IgD-negative memory B cell (primary cell): ENCODE data around the gene TCF7L1. TPM values are rescaled to one million over a fixed set of nuclear protein-coding genes. Genes with fewer than 3 reads are reported as not detected.
"Not testable (repeated sequence)": the region's sequence is repeated elsewhere in the genome, so short reads cannot be mapped to it uniquely, and the experiment has no call there.

ENCODE experiments used
- H3K27ac Mint-ChIP-seq, 3 donors: one replicate each; pipeline ENCODE4 v1.8.0; 2020 to 2022; ENCODE audit warnings: mild to moderate bottlenecking in 3 of 3, mixed read lengths in 3 of 3, moderate library complexity in 1 of 3
- H3K27me3 Mint-ChIP-seq: one replicate; pipeline ENCODE4 v1.8.0; 2021; ENCODE audit warnings: mixed read lengths
- H3K36me3 Mint-ChIP-seq: one replicate; pipeline ENCODE4 v1.8.0; 2020; ENCODE audit warnings: mild to moderate bottlenecking, mixed read lengths
- H3K4me1 Mint-ChIP-seq, 3 donors: one replicate each; pipeline ENCODE4 v1.8.0; 2020 to 2022; ENCODE audit warnings: mixed read lengths in 3 of 3, mild to moderate bottlenecking in 1 of 3
- H3K4me3 Mint-ChIP-seq, 4 donors: one replicate each; pipeline ENCODE4 v1.8.0; 2020 to 2022; ENCODE audit warnings: mild to moderate bottlenecking in 4 of 4, mixed read lengths in 4 of 4, moderate library complexity in 3 of 4
- H3K9me3 Mint-ChIP-seq, 3 donors: one replicate each; pipeline ENCODE4 v1.8.0; 2020 to 2021; ENCODE audit warnings: mixed read lengths in 3 of 3, mild to moderate bottlenecking in 1 of 3
- polyA plus RNA-seq: library from polyadenylated mRNA; unstranded; fragments of 300-500 nt; fragmentation: Illumina TruSeq; gene quantifications from one replicate; pipeline ENCODE4 v1.2.3, GENCODE V29; 2021

TCF7L1 gene
- polyA plus RNA-seq, 1 donor from 2014 or later = 1.0 TPM

GRCh38 chr2:85114586-85115330 lies 18.4 kb upstream of the TCF7L1 start:
- Mint-ChIP-seq H3K36me3 (no peaks in the 10 kb centered on the region), H3K4me1 (no peaks in the 10 kb centered on the region), H3K27ac (no peak overlapping the region), H3K27me3 (peaks cover 15% of the 10 kb centered on the region), H3K9me3 (peaks cover 0 to 8% (median 0%) of the 10 kb centered on the region in 3 donors), H3K4me3 (peak overlapping the region in 1 of 4 donors; percentile 51)

GRCh38 chr2:85116207-85116606 lies 17.0 kb upstream of the TCF7L1 start:
- Mint-ChIP-seq H3K4me1 (no peaks in the 10 kb centered on the region), H3K27me3 (peaks cover 16% of the 10 kb centered on the region), H3K9me3 (peaks cover 0 to 7% (median 0%) of the 10 kb centered on the region in 3 donors), H3K4me3 (no peak overlapping the region), H3K36me3 (peaks cover 2% of the 10 kb centered on the region), H3K27ac (no peak overlapping the region)

GRCh38 chr2:85119900-85120299 lies 13.3 kb upstream of the TCF7L1 start:
- peaks cover 10% of the 10 kb centered on the region for H3K27me3 Mint-ChIP-seq
- no peak overlapping the region for H3K27ac Mint-ChIP-seq
- no peaks in the 10 kb centered on the region for H3K9me3 Mint-ChIP-seq
- peaks cover 2% of the 10 kb centered on the region for H3K36me3 Mint-ChIP-seq
- H3K4me3 Mint-ChIP-seq = no peak overlapping the region
- no peaks in the 10 kb centered on the region for H3K4me1 Mint-ChIP-seq

- Mint-ChIP-seq H3K9me3 (no peaks in the 10 kb centered on the region), H3K27ac (no peak overlapping the region), H3K36me3 (peaks cover 2% of the 10 kb centered on the region), H3K4me1 (no peaks in the 10 kb centered on the region), H3K27me3 (peaks cover 9% of the 10 kb centered on the region), H3K4me3 (no peak overlapping the region)
These were observed 12.8 kb upstream of the TCF7L1 start for GRCh38 chr2:85120363-85120762.

- H3K27me3 Mint-ChIP-seq = peaks cover 13% of the 10 kb centered on the region
- not testable (repeated sequence) for H3K9me3 Mint-ChIP-seq, H3K4me3 Mint-ChIP-seq, H3K4me1 Mint-ChIP-seq, H3K36me3 Mint-ChIP-seq, H3K27ac Mint-ChIP-seq
These were observed 6.7 kb upstream of the TCF7L1 start for GRCh38 chr2:85126462-85126861.

- Mint-ChIP-seq H3K27me3 (peaks cover 33% of the 10 kb centered on the region), H3K27ac (no peak overlapping the region), H3K4me3 (peak overlapping the region in 1 of 4 donors; percentile 63), H3K36me3 (no peaks in the 10 kb centered on the region), H3K9me3 (no peaks in the 10 kb centered on the region), H3K4me1 (peaks cover 2 to 13% (median 10%) of the 10 kb centered on the region in 3 donors)
These were observed 3.3 kb upstream of the TCF7L1 start for GRCh38 chr2:85129861-85130260.

GRCh38 chr2:85130407-85130806 lies 2.8 kb upstream of the TCF7L1 start:
- Mint-ChIP-seq H3K9me3 (no peaks in the 10 kb centered on the region), H3K4me3 (peak overlapping the region in 1 of 4 donors; percentile 8), H3K36me3 (no peaks in the 10 kb centered on the region), H3K27ac (no peak overlapping the region), H3K27me3 (peaks cover 37% of the 10 kb centered on the region), H3K4me1 (peaks cover 2 to 13% (median 10%) of the 10 kb centered on the region in 3 donors)

- Mint-ChIP-seq H3K9me3 (no peaks in the 10 kb centered on the region), H3K4me3 (no peak overlapping the region), H3K36me3 (no peaks in the 10 kb centered on the region), H3K4me1 (peaks cover 2 to 13% (median 10%) of the 10 kb centered on the region in 3 donors), H3K27me3 (peaks cover 43% of the 10 kb centered on the region), H3K27ac (no peak overlapping the region)
These were observed 2.1 kb upstream of the TCF7L1 start for GRCh38 chr2:85131116-85131515.

- H3K27me3 Mint-ChIP-seq = peaks cover 45% of the 10 kb centered on the region
- H3K4me1 Mint-ChIP-seq = peaks cover 2 to 13% (median 10%) of the 10 kb centered on the region in 3 donors
- H3K36me3 Mint-ChIP-seq = no peaks in the 10 kb centered on the region
- peak overlapping the region; percentile 80 to 93 (median 84) for H3K4me3 Mint-ChIP-seq
- no peaks in the 10 kb centered on the region for H3K9me3 Mint-ChIP-seq
- H3K27ac Mint-ChIP-seq = peak overlapping the region in 1 of 3 donors; percentile 31
These were observed 795 bp upstream of the TCF7L1 start for GRCh38 chr2:85132397-85132796.

GRCh38 chr2:85133751-85134254 lies 611 bp downstream of the TCF7L1 start:
- Mint-ChIP-seq H3K27ac (no peak overlapping the region), H3K9me3 (no peaks in the 10 kb centered on the region), H3K4me1 (peaks cover 2 to 13% (median 10%) of the 10 kb centered on the region in 3 donors), H3K4me3 (peak overlapping the region in 3 of 4 donors; percentile 16 to 76 (median 45)), H3K36me3 (no peaks in the 10 kb centered on the region), H3K27me3 (peaks cover 45% of the 10 kb centered on the region)

GRCh38 chr2:85134255-85134895 lies 1.2 kb downstream of the TCF7L1 start:
- Mint-ChIP-seq H3K27me3 (peaks cover 46% of the 10 kb centered on the region), H3K4me1 (peaks cover 2 to 13% (median 10%) of the 10 kb centered on the region in 3 donors), H3K36me3 (no peaks in the 10 kb centered on the region), H3K9me3 (no peaks in the 10 kb centered on the region), H3K4me3 (peak overlapping the region; percentile 68 to 86 (median 76)), H3K27ac (peak overlapping the region in 1 of 3 donors; percentile 39)

- H3K9me3 Mint-ChIP-seq = no peaks in the 10 kb centered on the region
- H3K27ac Mint-ChIP-seq = peak overlapping the region in 2 of 3 donors; percentile 39 to 58
- no peaks in the 10 kb centered on the region for H3K36me3 Mint-ChIP-seq
- peak overlapping the region; percentile 68 to 86 (median 76) for H3K4me3 Mint-ChIP-seq
- H3K27me3 Mint-ChIP-seq = peaks cover 48% of the 10 kb centered on the region
- H3K4me1 Mint-ChIP-seq = peaks cover 2 to 12% (median 7%) of the 10 kb centered on the region in 3 donors
These were observed 1.9 kb downstream of the TCF7L1 start for GRCh38 chr2:85134896-85135659.

GRCh38 chr2:85135660-85135914 lies 2.4 kb downstream of the TCF7L1 start:
- Mint-ChIP-seq H3K27ac (peak overlapping the region in 1 of 3 donors; percentile 58), H3K4me3 (peak overlapping the region in 2 of 4 donors; percentile 57 to 70), H3K9me3 (no peaks in the 10 kb centered on the region), H3K4me1 (peaks cover 2 to 12% (median 5%) of the 10 kb centered on the region in 3 donors), H3K36me3 (no peaks in the 10 kb centered on the region), H3K27me3 (peaks cover 45% of the 10 kb centered on the region)

- Mint-ChIP-seq H3K9me3 (no peaks in the 10 kb centered on the region), H3K4me1 (peaks cover under 1 to 8% (median 2%) of the 10 kb centered on the region in 3 donors), H3K4me3 (peak overlapping the region in 1 of 4 donors; percentile 18), H3K27me3 (peaks cover 39% of the 10 kb centered on the region), H3K36me3 (no peaks in the 10 kb centered on the region), H3K27ac (no peak overlapping the region)
These were observed 4.0 kb downstream of the TCF7L1 start for GRCh38 chr2:85137156-85137555.
